ENCODE data around the gene PAQR7.
A peak's percentile ranks its signal among the peaks of the same experiment; 100 is the strongest.

The PAQR7 gene, protein sequence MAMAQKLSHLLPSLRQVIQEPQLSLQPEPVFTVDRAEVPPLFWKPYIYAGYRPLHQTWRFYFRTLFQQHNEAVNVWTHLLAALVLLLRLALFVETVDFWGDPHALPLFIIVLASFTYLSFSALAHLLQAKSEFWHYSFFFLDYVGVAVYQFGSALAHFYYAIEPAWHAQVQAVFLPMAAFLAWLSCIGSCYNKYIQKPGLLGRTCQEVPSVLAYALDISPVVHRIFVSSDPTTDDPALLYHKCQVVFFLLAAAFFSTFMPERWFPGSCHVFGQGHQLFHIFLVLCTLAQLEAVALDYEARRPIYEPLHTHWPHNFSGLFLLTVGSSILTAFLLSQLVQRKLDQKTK

DNA sequence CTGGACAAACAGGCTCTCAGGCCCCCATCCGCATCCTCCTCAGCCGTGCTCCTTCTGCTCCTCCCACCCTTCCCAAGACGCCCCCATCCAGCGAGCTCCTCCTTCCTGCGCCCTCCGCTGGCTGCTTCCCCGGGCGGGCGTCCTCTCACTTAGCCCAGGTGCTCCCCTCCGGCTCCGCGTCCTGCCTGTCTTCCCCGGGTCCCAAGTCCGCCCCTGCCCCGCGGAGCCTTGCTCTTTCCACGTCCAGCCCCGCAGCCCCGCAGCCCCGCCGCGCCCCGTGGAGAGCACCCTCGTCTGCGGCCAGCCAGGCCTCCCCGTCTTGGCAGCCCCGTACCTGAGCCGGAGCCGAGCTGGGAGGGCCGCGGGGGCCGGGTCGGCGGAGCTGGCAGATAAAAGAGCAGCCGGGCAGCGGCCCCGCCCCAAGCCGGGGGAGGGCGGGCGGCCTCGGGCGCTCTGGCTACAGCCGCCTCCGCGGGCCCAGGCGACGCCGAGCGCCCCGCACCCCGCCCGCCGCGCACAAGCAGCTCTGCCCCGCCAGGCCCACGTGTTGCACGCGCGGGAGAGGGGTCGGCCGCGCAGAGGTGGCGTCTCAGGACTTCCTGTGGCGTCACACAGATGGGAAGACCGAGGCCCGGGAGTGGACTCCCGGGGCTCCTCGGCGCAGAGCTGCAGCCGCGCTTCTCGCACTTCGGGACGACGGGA, at the start of gene PAQR7:
Gene PAQR7, minus strand, starts transcription at position 555 of the 702 bp plus-strand sequence. CDS start 11,869 bp downstream, outside the sequence.
- peak; percentile 75 for DNase-seq

DNA sequence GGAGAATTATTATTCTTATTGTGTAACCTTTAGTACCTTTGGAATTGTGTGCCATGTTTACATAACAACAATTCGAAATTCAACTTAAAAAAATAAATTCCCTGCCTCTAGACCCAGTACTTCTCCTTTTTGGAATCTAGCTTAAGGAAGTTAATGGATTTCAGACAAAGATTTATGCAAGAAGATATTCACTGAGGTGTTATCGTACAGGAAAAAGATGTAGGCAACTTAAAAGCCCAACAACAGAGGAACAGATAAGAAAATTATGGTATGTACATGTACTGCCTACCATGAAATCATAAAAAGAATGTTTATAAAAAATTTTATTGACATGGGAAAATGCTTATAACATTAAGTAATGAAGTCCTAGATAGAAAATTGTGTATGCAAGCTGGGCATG, 48.9 kb upstream of the PAQR7 start:
- no peak for DNase-seq

DNA sequence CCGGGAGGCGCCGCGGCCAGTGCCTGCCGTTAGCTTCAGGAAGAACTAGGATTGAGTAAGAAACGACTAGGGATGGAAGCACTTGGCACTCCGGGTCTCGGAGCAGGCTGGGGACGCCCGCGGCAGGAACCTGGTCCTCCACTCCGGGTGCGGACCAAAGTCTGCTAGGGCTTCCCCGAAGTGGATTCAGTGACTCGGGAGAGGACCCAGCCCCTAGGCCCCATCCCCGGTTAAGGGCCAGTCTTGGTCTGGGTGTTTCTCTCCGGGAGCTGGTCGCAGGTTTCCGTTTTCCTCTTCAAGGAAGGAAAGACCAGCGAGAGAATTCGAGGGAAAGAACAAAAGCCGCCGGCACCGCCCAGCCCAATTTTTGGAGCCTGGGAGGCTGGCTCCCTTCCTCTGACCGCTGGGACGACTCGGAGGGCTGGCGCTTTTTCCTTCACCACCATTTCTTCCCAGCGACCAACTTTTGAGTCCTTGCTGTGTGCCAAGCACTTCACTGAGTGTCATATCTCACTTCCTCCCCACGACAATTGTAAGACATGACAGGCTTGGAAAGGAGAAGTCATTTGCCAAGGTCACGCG, 47.6 kb upstream of the PAQR7 start:
- peak; percentile 50 for DNase-seq

DNA sequence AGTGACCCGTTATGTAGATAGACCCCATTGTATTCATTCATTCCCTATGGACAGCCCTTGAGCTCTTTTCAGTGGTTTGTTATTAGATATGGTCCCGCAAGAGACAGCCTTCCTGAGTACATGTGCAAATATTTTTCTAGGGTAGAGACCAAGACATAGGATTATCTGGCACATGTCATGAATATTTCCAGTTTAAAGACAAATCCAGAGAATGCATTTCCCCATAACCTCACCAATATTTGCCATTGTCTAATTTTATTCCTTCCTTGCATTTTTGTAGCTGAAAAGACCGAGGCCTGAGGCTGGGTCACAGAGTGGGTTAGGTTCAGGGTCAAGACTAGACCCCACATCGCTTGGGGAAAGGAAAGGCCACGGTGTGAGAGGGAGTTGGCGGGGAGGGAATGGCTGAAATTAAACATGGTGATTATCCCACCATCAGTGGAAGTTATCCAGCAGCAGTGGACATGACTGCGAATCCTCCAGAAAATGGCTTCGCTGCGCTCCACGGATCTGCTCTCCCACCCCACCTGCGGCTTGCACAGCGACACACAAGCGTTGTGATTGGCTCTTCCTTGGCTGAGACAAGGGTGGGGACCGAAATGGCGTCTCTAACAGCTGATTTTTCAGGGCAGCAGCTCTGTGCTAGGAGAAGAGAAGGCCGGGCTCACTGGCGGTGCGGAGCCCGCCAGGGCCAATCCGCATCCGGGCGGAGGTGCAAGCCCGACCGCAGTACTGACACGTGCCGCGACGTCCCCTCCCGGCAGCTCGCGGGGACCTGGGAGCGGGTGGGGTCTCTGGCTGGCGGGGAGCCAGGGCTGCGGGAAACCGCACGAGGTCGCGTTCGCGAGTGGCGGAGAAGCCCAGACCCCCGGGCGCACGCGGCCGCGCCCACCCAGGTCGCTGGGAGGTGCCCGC, 46.8 kb upstream of the PAQR7 start:
- peak; percentile 82 for DNase-seq

DNA sequence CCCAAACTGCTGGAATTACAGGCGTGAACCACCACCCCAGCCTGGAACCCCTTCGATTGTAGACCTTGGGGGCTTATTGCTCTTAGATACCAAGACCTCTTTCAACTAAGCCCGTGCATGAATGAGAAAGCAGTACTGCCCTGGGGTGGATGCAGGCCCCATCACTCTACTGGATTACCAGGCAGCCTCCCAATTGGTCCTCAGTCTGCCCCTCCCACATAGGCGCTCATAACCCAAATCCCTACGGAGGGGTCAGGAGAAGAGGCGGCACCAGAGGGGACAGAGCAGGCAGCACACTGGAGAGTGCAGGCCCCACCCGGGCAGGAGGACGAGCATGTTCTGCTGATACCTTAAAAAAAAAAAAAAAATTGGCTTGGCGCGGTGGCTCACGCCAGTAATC, 43.1 kb upstream of the PAQR7 start:
- DNase-seq, result no peak

DNA sequence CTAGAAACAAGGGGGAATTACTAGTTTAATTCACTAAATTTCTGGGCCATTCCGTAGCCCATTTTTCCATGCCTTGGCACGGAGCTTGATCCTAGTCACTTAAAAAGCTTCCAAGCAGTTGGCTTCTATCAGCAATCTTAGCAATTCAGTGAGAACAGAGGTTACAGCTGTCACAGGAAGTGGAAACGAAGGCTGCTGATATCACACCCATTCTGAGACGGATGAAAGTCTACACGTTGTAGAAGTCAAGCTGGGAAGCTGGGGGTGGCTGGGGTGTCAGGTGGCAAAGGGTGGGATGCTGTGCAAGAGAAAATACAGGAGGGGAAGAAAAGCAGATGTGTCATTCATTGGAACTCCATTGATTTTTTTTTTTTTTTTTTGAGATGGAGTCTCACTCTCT, 42.5 kb upstream of the PAQR7 start:
- DNase-seq, result no peak

DNA sequence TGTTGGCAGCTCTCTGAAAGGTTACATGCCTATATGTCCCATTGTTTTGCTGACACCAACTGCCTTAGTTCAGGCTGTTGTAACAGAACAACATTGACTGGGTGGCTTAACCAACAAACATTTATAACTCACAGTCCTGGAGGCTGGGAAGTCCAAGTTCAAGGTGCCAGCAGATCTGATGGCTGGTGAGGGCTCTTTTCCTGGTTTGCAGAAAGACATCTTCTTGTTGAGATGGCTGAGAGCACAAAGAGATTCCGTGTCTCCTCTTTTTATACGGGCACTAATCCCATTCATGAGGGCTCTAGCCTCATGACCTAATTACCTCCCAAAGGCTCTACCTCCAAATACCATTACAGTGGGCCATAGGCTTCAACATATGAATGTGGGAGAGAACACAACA, 41.0 kb upstream of the PAQR7 start:
- DNase-seq, result no peak

DNA sequence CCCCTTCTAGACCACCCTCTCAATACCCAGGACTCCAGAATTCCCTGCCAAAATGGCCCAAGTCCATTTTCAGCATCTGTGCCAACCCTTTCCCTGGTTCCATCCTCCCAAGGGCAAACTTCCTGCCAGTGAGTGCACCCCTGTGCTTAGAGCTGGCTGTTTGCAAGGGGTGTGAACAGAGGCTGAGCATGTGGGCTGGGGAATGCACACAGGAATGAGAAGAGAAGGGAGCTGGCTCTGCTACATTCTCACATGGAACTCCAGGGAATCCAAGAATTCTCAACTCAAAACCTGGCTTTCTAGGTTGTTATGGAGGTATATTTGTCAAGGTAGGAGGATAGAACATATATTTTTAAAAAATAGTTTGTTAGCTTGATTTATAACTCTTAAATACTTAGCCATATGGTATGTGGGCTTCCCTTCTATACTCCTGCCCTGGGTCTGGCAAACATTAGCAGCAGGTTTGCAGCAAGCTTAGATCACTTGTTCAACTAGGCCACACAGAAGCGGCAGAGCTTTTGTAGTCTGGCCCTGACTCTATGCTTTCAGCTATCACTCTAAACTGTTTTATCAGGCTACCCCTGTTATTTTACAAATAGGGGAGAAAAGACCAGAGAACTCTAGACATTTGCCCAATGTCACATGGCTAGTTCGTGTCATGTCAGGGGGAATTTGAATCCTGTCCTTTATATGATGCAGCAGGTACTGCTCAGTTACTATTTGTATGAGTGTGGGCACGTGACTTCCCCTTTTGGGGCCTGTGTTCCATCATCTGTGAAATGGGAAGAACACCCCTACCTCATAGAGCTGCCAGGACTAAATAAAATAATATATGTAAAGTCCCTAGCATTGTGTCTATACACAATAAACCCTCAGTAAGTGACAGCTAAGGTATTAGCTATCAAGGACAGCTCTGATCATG, 38.8 kb upstream of the PAQR7 start:
- DNase-seq, result no peak

DNA sequence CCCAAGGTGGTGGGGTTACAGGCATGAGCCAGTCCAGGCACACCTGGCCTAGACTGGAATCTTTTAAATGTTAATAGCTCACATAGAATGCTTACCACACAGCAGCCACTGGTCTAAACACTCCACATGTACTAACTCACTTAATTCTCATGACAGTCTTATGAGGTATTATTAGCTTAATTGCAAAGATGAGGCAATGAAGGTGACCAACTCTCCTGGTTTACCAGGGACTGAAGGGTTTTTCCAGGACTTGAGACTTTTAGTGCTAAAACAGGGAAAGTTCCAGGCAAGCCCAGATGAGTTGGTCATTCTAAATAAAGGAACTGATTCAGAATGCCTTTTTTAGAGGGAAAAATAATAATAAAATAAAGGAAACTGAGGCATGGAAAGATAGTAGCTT, 37.7 kb upstream of the PAQR7 start:
- no peak for DNase-seq

DNA sequence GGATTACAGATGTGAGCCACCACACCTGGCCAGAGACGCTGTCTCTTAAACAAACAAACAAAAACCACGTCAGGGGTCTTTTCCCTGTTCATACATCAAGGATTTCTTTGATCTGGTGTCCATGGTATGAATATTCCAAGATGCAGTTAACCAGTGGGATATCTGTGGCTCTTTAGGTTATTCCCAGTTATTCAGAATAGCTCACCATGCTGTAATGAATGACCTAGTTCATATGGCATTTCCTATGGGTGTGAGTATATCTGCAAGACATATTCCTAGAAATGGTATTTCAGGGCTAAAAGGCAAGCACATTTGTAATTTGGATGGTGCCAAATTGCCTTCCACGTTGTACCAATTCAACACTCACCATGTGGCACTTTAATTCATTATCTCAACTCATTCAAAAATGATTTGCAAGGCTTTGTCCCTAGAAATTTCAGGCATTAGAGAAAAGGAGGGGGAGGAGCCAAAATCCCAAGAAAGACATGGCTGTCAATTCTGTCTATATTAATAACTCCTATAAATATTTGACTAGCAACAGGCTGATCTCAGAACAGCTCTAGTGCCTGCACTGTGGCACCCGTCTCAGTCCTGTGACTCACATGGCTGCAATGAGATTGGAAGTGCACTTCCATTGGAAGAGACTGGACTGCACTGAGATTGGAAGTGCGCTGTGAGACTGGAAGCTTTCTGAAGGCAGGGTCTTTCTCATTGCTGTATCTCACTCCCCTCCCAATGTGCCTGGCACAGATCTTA, 36.7 kb upstream of the PAQR7 start:
- DNase-seq, result no peak

DNA sequence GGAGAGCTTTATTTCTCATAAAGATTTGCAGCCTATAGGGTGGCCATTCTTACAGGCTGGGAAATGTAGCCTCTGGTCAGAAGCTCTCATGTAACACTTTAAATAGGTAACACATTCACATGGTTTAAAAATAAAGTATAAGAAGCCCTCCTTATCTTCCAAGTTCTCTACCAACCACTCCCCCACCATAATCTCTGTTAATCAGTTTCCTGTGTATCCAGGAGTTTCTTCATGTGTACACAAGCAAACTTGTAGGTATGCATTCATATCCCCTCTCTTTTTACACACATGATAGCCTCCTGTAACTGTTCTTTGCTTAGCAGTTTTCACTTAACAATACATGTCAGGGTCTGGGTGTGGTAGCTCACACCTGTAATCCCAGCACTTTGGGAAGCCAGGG, 35.7 kb upstream of the PAQR7 start:
- no peak for DNase-seq

DNA sequence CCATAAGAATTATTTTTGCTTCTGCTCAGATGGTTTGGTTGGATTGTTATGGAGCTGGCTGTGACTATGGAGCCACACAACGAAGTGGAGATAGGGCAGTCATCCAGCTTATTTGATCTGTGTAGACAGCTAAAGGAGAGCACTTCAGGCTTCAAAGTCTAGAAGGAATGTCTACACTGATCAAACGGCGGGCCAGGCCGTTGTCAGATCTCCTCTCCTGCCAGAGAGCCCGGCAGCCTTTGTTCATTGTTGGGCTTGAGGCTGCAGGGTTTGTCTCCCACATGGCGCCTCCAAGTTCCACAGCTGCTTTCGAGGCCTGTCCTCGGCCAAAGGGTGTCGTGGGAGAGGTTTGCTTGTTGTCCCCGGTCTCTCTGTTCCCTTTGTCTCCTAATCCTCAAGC, 33.5 kb upstream of the PAQR7 start:
- no peak for DNase-seq

DNA sequence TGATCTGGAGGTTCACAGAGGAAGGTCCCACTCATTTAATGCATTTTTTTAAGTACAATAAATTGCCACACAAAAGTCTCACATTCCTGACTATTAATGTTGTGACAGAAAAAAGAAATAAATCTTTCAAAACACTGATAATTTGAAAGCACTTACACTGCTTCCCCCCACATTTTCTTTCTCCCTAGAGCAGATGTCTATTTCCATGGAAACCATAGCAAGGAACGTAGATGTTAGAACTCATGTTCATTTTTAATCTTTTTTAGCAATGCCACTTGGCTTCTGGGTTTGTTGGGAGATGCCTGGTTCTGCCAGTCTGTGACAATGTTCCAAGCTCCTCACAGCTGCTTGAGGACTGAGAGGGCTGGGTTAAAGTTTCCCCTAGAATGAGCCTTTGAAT, 32.7 kb upstream of the PAQR7 start:
- no peak for DNase-seq

DNA sequence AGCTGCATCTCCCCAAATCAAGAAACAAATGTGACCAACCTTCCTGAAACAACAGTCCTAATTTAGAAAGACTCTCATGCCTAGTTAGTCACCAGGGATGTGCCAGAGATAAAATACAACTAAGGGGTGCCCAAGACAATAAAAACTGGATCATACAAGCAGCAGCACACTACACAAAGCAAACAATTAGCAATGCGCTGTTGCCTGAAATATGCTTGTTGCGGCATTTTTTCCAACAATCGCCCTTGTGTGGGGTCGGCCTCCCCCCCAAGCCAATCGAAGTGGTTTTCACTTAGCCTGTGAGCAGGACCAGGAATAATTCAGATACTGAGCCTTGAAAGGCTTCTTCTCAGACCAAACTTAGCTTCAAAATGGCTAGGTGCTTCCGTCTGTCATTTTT, 32.1 kb upstream of the PAQR7 start:
- no peak for DNase-seq

DNA sequence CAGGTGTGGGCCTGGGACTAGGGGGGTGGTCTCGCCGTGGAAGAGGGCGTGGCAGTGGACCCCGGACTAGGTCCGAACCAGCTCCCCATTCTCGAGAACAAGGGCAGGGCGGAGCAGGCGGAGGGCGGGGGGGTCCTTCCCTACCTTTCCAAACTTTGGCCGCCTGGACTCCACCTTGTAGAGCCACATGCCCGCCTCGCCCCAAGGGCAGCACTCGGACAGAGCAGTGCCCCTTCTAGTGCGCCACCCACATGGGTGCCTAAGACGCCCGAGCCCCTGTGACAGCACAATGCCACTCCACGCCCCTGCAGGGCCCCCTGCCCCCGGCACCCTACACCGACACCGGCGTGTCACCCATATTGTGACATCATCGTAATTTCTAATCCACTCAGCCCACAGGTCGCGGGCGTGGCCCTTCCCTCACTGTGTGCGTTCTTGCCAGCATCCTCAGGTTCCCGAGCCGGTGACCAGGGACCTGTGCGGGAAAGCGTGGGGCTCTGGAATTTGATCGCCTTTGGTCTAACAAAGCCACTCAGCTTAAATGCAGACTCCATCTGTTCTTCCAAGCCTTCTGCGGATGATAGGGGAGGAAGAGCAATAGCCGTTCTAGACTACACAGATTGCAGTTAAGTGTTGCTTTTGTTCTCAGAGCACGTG, 31.3 kb upstream of the PAQR7 start:
- no peak for DNase-seq

DNA sequence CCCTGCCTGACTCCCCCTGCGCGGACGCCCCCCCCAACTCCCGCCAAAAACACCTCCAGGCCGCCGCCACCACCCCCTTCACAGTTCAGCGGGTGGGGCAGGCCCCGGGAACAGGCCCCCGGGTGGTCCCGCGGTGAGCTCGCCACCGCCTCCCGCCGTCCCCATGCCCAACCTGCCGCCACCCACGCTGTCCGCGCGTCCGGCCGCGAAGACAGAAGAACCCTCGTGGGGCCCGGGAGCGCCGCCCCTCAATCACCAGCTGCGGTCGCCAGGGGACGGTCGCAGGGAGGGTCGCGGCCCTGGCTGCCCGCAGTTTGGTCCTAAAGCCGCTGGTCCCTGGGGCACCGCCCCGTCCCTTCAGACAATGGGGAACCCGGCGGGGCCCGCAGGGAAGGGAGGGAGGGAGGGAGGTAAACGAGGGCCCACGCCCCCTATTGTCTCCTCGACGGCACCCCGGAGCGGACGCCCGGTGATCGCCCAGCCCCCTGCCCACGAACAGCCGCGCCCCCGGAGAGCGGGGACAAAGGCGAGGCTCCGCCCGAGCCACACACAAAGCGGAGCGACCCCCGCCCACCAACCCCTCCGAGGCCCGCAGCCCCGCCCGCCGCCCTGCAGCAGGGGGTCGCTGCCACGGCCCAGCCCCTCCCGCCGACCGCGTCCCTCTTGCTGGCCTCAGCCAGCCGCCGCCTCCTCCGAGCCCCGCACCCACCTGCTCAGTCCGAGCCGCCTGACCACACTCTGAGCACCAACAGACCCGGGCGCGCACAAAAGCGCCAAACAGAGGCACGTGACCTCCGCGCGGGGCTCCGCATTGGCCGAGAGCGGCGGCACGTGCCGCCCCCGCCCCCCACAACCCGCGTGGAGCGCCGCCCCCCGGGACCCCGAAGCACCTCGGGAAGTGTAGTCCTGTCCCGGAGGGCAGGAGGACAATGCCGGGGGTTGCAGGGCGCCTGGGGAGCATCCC, 30.5 kb upstream of the PAQR7 start, which contains the start of gene STMN1:
Gene STMN1, minus strand, starts transcription at position 740 of the 964 bp plus-strand sequence. CDS start 1,743 bp downstream, outside the sequence.
- peak; percentile 92 for DNase-seq

DNA sequence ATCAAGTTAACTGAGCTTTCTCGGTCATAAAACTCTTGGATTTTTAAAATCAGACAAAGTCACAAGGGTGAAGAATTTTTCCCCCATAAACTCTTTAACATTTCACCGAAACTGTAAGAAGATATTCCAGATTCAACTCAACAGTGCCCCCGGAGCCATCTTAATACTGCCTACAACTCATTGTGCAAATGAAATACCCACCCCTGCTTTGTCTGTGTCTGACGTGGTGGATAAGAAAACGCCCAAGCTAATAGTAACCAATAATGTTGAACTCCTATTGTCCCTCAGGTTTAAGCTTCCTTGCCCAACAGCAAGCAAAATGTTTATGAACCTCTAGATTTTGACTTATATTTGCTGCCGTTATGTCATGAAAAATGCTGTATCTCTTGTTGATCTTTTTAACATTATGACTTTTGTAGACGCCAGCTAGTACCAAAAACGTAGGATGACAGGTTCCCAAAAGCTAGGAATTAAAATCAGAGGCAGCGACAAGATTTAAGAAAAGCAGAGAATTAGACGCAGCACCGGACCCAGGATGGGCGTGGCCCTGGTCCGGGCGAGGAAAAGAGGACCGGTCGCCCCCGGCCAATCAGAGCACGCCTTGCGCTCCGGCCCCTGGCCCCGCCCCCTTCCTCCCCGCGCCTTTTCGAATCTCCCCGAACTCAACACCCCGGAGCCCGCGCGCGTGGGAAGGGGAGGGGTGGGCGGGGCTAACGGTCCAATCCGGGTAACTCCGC, 29.6 kb upstream of the PAQR7 start:
- DNase-seq, result peak; percentile 92

DNA sequence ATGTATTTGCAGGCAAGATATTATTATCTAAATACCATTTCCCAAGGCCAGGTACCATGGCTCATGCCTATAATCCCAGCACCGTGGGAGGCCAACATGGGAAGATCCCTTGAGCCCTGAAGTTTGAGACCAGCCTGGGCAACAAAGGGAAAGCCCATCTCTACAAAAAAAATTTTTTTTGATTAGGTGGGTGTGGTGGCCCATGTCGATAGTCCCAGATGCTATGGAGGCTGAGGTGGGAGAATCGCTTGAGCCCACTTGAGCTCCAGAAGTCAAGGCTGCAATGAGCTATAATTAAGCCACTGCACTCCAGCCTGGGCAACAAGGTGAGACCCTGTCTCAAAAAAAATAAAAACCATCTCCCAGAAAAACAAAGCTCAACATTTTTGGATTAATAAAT, 28.5 kb upstream of the PAQR7 start:
- DNase-seq, result no peak

DNA sequence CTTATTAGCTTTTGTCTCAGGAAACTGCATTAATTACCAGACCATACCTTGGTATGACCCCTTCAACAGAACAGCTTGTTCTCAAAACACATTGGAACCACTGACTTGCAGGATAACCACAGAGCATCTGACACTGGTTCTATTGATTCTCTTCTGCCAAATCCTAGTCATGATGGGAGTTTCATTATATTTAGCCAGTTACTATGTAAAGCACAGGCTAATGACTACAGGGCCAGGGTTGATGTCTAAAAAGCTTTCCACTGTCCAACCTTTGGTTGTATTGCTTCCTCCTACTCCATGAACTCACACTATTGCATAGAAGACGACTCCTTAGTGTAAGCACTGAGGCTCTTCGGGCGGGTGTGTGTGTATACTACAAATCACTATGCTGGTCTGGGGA, 27.0 kb upstream of the PAQR7 start:
- no peak for DNase-seq

All from hematopoietic multipotent progenitor cell treated with erythropoietin and hydrocortisone succinate and interleukin-3 and kit ligand, for 8 days (in vitro differentiated cells).